HL-60/S4 (cell line): ENCODE results near the gene MCC.

Experiments used
- in situ Hi-C: fragments of 300-500 bp; cut with MboI; formaldehyde crosslinking; loops from 2 replicates; pipeline ENCODE4 v1.14.3; 2022; ENCODE audit warnings: low sequenced_read_pairs

Gene MCC

DNA sequence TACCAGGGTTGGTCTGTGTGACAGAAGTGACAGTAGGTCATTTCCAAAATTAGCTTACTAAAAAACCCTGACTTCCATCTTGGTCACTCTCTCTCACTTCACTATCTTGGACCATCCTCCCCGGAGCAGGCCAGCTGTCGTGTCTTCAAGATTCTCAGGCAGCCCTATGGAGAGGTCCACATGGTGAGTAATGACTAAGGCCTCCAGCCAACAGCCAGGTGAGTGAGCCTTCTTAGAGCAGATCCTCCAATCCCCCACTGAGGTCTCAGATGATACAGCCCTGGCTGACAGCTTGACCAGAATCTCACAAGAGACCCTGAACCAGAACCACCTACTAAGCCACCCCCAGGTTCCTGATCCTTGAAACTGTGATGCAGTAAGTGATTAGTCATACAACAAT is 419.7 kb downstream of the MCC start:
- in situ Hi-C loops = no loop called here

DNA sequence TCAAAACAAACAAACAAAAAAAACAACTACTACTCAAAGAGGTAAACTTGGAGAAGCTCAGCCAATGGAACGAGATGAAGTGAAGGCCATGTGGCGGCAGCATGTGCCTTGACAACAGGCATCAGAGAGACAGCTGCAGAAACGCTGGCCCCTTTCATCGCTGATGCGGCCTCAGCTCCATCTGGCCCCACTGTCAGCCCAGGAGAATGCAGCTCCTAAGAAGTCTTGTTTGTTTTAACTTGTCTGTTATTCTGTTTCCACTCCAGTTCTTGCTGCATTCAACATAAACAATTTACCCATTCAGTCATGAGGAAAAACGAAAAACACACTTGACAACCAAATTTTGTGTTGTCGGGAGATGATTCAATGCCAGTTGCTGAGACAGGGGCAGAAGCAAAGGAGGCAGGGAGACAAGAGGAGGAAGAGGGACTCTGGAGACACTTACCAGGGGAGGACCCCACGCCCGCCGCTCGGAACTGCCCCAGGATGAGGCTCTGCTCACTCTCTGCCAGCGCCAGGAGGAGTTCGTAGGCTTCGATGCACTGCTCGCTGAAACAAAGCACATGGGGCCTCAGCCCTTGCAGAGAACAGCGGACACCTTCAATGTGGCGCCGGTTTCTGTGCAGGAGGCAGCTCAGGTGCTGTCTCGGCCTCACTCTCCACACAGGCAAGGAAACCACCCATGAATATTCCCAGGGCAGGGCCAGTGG is 420.5 kb downstream of the MCC start:
- in situ Hi-C loops = no loop called here

DNA sequence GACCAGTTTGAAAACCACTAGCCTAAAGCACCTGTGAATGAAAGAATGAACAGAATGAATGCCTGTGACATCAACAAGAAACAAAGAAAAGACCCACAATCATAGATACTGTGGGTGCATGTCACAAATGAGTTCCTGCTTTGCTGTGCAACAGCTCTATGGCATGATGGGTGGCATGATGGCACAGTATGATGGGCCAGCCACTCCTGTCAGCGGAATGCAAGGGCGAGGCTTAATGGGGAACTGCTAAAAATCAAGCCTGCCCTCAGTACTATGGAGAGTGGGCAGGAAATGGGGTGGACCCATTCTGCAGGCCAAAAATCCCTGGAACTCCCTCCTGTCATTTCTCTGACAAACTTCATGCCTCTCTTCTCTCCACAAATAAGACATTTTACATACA is 422.6 kb downstream of the MCC start:
- in situ Hi-C loops = no loop called here

DNA sequence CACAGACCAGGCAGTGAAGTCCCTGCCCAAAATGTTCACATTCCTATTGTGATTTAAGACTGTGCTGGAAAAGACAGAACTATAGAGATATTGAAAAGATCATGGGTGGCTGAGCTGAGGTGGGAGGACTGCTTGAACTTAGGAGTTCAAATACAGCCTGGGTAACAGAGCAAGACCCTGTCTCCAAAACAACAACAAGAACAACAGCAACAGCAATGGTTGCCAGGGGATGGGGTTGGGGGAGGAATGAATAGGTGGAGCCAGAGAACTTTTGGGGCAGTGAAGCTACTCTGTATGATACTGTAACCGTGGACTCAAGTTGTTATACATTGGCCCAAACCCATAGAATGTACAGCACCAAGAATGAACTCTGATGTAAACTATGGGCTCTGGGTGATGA is 423.4 kb downstream of the MCC start:
- in situ Hi-C loops = no loop called here

DNA sequence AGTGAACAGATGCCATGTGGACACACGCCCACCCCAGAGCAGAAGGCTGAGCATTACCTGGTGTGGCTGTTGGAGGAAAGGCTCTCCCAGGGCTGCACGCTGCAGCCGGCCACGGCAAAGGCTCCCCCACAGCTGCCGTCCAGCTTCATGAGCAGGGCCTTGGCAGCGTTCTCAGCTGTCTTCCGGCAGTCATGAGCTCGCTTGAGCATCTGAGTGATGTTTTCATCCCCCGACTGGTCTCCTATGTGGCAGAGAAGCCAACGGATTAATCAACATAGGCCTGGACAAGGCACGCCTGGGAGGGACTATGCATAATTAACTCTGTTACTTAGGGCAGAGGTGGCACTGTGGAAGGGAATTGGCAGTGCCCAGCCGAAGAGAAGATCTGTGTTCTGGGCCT is 424.3 kb downstream of the MCC start:
- in situ Hi-C loops = no loop called here

DNA sequence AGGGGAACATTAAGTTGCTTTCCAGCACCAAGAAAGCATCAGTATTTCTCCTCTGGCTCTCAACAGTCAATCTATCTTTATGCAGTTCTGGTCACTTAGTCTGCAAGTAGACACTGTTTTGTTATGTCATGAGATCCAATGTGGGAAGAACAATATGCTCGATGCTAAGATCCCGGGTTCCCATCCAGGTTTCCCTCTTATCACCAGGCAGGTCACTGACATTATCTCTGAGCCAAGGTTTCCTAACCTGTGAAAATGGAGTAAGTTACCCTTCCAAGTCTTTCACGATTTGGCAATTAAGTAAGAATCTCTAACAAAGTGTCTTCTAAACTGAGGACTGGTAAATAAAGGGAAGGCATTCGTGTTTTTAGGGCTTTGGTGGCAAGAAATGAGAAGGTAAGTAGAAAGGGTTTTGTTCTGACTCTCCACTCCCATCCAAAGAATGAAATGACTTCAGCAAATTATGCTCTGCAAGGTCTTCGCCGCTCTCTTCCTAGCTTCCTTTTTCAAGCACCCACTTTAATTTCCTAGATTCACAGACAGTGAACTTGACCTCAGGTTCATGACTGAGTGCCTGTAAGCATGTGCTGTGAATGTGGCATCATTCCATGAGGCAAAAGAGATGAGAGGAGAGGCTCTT is 425.3 kb downstream of the MCC start:
- in situ Hi-C loops = no loop called here

DNA sequence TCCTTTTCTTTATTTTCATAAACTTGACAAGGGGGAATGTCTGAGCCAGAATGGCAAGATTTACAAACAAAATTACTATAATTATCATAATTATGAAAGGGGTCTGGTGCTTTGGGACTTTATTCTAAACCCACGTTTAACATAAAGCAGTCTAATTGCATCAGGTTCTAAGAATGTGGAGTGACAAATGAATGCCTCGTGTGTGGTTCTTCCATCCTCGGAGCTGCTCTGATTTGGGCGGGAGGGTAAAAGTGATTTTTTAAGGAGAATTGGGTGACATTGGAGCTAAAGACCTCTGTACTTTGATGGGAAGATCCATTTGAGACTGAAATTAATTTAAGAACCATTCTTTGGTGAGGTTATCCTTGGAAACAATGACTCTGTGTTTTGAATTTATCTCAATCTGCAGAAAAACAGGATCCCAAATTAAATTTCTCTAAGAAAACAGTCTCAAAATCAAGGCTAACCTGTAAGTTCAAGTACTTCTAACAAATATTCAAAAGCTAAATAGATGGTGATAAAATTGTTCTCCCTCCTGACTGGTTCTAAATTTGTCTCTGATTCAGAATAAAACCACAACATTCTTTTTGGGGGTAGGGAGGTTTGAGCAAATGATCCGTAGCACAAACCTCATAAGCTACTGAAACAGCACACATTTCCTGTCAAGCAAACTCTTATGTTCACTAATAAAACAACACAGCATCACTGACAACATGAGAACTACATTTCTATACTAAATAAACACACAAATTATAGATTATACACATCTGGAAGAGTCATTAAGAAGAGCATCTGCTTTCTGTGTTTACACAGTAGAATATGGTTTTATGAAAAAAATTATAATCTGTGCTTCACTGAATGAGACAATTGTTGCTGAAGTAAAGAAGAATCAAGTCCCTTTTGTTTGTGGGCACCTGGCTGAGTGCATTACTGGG is 426.1 kb downstream of the MCC start:
- in situ Hi-C loops = no loop called here

DNA sequence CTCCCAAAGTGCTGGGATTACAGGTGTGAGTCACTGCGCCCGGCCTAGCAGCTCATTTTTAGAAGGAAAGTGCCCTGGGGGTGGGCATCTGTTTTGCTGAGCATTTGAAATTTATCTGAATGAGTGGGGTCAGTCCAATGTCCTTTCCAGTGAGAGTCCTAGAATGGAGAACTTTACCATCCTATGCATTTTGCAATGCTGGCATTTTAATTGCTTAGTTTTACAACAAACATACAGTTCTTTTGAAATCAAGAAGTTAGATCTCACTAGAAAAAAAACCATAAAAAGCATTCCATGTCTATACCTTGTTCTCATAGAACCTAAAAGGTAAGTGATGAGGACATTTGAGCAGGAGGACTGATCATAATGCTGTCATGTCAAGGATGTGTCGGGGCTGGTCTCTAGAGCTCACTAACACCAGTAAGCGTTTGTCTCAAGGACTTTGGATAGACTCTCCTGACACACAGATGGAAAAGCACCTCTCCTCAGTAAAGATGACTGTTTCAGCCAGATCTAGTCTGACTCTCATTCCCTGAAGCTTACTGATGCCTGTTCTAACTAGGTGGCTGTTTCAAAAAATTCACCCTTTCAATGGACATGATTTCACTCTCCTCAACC is 427.7 kb downstream of the MCC start:
- in situ Hi-C loops = no loop called here

DNA sequence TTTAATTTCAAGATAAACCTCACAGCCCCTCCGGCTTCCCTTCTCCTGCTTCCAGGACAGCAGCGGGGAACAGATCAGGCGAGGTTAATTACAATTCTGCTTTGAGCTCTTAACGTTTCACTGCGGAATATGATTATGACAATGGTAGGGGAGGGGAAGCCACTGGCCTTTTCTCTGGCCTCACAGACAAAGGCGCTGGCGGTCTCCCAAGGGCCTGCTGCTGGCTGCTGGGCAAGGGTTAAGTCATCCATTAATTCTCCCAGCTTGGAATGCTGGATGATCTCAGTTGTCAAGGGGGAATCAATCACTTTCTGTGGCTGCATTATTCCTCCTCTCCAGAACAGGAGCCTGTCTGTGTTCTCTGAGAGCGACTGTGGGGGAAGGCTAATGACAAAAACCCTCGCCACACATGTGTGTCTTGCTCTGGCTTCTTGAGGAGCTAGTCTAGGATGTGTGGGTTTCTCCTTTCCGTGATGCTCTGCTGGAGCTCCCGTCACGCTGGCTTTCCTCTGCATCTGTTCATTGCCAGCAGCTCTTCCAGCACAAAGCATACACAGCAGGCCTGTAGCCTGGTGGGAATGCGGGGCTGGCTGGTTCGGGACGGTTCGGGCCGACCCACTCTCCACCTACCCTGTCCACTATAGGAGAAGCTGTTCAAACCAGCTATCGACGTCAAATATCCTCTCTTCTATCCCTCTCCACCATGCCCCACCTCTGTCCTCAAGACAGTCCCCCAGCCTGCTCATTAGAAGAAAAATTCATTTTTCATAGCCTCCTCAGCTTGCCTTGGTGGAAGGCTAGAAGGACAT is 428.8 kb downstream of the MCC start:
- in situ Hi-C loops = no loop called here

DNA sequence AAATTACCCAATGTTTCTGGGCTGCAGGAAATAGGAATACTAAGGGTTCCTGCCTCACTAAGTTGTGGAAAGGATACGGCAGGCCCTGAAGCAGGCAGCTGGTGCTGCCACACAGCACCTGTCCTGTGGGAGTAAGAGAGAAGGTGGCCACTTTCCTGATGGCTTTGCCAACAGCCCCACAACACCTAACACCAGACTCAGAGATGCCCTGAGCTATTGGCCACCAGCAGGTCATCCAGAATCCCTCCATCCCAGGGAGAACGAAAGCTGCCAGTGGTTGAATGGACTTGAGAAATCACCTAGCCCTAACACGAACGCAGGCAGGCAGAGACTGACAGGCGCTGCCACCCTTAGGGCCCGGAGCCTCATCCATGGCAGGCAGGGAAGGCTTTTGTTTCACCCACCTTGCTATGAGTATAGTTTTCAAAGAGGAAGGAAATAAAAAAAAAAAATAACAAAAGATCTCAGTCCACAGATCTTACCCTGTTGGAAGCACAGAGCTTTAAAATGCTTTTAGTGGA is 429.5 kb downstream of the MCC start:
- in situ Hi-C loops = no loop called here

DNA sequence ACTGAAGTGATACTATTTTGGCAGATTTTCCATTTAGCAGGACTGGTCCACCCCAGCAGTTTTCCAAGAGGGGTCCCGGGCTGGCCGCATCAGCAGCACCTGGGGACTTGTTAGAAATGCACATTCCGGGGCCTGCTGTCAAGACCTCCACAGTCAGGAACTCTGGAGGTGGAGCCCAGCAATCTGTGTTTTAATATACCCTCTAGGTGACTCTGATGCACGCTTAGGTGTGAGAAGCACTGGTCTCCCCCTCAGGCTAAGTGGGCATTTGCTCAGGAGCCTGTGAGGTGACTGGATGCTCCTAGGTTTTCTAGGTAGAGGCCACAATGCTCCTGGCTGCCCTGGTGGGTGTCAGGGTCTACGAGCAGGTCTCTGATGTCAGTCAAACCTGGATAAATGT is 430.0 kb downstream of the MCC start:
- in situ Hi-C loops = no loop called here

DNA sequence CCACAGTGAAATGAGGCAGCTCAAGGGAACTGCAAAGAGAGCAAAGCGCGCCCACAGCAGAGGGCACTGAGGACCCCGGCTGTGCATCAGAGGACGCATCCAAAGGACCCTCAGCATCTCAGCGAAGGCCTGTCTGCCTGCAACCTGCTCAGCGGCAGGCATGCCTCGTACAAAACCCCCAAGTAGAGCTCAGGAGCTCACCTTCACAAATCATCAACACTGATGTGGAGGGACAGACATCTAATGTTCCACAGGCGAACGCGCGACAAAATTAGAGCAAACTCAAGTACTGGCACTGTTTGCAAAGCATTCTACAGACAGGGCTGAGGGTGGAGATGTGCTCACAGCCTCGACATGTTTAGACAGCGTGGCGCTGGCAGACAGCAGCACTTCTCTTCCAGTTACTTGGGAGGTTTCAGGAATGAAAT is 430.7 kb downstream of the MCC start:
- in situ Hi-C loops = no loop called here

DNA sequence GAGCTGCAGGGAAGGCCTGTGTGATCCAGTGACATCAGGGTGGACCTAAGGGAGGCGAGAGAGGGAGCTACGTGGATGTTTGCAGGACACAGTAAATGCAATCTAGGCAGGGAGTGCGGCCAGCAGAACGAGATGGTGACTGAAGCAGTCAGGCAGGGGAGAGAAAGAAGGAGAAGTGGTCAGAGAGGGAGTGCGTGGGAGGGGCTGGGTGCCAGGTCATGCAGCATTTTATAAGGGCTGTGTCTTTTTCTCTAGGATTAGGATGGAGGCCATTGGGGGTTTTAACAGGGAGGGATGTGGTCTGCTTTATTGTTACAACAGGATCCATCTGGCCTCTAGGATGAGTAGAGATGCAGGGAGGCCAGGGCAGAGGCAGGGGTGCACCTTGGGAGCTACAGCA is 431.3 kb downstream of the MCC start:
- in situ Hi-C loops = no loop called here

DNA sequence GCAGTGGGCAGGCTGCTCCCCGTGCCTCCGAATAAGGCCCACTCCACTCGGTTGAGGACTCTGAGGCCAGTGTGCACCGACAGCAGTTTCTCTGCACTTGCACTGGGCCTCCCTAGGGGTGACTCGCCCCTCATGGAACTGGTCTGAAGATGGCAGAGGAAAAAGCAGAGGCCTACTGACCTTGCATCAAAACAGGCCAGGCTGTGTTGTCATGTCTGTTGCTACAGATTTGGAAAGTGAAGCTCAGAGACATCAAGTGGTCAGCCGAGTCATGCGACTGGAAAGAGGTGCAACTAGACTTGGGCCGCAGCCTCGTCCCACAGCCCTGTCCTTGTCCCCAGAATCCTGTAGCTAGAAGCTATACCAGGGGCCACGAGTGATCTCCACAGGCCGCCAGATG is 433.4 kb downstream of the MCC start:
- in situ Hi-C loops = no loop called here

DNA sequence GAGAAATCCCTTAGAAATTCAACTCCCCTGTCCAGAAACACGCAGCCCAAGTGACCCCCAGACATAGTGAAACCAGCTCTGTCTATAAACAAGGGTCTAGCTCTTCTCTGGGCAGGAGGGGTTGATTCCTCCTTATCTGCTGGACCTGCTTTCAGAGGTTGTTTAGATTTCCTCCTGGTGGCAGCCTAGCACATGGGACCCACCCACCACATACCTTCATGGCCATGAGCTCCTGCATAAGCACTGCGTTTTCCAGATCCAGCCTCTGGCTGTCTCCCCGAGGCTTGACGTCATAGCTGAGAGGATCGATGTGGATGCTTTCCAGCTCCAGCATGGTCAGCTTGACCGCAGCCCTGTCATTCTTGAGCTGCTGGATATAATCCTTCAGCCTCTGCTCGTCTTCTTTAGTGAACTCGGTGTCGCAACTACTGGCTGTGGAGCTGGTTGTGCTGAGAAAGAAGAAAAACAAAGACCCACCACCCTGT is 434.7 kb downstream of the MCC start:
- in situ Hi-C loops = no loop called here

DNA sequence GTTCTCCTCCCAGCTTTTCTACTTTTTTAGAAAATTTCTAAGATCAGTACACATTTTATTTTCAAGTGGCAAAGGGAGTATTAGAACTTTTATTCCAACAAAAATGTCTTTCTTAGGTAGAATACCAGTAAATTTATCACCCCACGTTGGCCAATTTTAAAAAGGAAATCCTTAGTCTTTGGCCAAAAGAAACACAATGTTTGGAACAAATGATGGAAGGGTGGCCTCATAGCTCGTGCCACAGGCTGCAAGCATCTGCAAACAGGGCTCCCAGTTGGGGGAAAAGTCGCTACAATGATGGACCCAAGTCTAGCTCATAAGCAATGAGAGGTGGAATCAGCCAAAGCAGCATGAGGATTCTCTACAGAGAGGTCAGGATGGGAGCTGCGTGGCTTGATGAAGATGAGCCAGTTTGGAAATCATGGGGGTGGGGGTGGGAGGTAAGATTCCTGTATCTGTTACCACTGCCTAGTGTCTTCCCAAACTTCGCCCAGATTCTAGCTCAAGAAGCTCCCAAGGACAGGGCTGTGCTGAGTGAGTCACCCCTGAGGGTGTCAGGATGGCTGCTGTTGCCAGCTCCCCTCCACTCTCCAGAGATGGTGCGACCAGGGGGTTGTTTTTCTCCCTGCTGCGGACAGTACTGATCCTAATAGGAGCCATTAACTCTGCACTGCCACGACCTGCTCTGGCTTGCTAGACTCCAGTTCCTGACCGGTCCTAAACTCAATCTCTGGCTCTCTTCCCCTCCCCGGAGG is 436.0 kb downstream of the MCC start:
- in situ Hi-C loops = no loop called here

DNA sequence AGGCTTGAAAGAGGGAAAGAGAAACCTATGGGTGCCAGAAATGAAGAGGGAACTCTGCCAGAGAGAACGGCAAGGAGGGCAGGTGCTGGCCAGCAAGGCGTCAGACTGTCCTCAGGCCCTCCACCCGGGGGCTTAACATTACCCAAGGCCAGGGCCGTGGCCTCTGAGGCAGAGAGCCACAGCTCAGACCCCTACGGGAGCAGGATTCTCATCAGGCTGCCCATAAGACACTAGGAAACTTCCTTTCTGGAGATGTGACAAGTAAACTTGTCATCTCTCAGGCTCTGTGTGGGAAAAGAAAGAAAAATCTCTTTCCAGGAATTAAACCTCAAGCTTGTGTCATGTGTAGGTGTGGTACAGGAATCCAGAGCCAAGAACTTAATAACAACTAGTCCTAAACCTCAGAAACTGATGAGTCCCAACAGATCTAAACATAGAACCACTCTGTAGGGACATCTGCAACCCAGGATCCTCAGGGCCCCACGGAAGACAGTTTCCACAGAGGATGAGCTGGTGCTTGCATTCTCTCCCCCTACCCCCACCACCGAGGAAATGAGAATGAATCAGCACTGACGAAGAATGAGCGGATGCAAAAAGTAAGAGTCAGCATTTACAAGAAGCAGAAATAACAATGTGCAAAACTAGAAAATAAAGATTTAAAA is 437.4 kb downstream of the MCC start:
- in situ Hi-C loops = no loop called here

DNA sequence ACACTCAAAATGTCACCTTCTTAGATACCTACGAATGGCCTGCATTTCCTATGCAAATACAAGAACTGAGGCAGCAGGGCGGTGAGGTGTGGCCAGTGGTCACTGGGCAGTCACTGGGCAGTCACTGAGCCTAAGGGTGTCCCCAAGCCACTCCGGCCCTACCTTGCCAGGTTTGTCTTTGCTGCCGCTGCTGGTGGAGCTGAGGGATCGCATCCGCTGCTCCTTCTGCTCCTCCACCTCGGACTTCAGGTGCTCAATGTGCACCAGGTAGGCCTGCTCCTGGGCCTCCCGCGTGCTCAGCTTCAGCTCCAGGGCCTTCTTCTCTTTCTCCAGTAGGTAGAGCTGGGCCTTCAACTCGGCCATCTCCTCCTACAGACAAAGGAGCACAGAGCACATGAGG is 439.3 kb downstream of the MCC start:
- in situ Hi-C loops = no loop called here
